ENCODE data around the gene LRRC3.
"Not testable (repeated sequence)": the region's sequence is repeated elsewhere in the genome, so short reads cannot be mapped to it uniquely, and the experiment has no call there.

LRRC3 gene

GRCh38 chr21:44414291-44415072 is 40.8 kb upstream of the LRRC3 start:
- no peak overlapping the region for H3K4me3 ChIP-seq (ENCODE audit: low read length)
- no peak for DNase-seq (ENCODE audit: low read depth)
- no peak for TF ChIP-seq CTCF (IDR thresholded peaks at IDR 0.05; ENCODE audit: insufficient read depth, low read depth, low read length, missing control alignments)

- DNase-seq (ENCODE audit: low read depth) = no peak
- H3K4me3 ChIP-seq (ENCODE audit: low read length) = no peak overlapping the region
- no peak for TF ChIP-seq CTCF (IDR thresholded peaks at IDR 0.05; ENCODE audit: insufficient read depth, low read depth, low read length, missing control alignments)
These were observed 40.0 kb upstream of the LRRC3 start for GRCh38 chr21:44415073-44416025.

GRCh38 chr21:44416193-44416592 is 39.1 kb upstream of the LRRC3 start:
- H3K4me3 ChIP-seq (ENCODE audit: low read length) = no peak overlapping the region
- no peak for TF ChIP-seq CTCF (IDR thresholded peaks at IDR 0.05; ENCODE audit: insufficient read depth, low read depth, low read length, missing control alignments)
- DNase-seq (ENCODE audit: low read depth) = no peak

GRCh38 chr21:44417621-44418107 is 37.6 kb upstream of the LRRC3 start:
- DNase-seq (ENCODE audit: low read depth) = not testable (repeated sequence)

GRCh38 chr21:44418108-44418875 is 37.0 kb upstream of the LRRC3 start:
- TF ChIP-seq CTCF (IDR thresholded peaks at IDR 0.05; ENCODE audit: insufficient read depth, low read depth, low read length, missing control alignments) = no peak
- no peak overlapping the region for H3K4me3 ChIP-seq (ENCODE audit: low read length)
- DNase-seq (ENCODE audit: low read depth) = no peak

More at GRCh38 chr21:44417621-44418107, 37.6 kb upstream of the LRRC3 start:
- H3K4me3 ChIP-seq (ENCODE audit: low read length) = not testable (repeated sequence)

- no peak for TF ChIP-seq CTCF (IDR thresholded peaks at IDR 0.05; ENCODE audit: insufficient read depth, low read depth, low read length, missing control alignments)
- no peak for DNase-seq (ENCODE audit: low read depth)
- no peak overlapping the region for H3K4me3 ChIP-seq (ENCODE audit: low read length)
These were observed 36.5 kb upstream of the LRRC3 start for GRCh38 chr21:44418876-44419230.

GRCh38 chr21:44419679-44420078 is 35.6 kb upstream of the LRRC3 start:
- H3K4me3 ChIP-seq (ENCODE audit: low read length) = no peak overlapping the region
- no peak for TF ChIP-seq CTCF (IDR thresholded peaks at IDR 0.05; ENCODE audit: insufficient read depth, low read depth, low read length, missing control alignments)
- DNase-seq (ENCODE audit: low read depth) = no peak

All from epithelial cell of esophagus (primary cell).